Fibroblast of skin of scalp (primary cell): ENCODE measurements around the gene PAQR4. TPM values are rescaled to one million over a fixed set of nuclear protein-coding genes. Genes with fewer than 3 reads are reported as not detected.
"Not testable (repeated sequence)": the region's sequence is repeated elsewhere in the genome, so short reads cannot be mapped to it uniquely, and the experiment has no call there.

Experiments used
- DNase-seq: peaks from one replicate; pipeline ENCODE4 v3.0.0-alpha.2; 2013
- polyA plus RNA-seq, 2 experiments: library from polyadenylated mRNA; unstranded; fragments of 120-200 nt; gene quantifications; one replicate each; pipeline ENCODE4 v1.2.1, GENCODE V29; 2013; ENCODE audit not compliant: insufficient read length in 2 of 2

Gene PAQR4
- 10.1 TPM for polyA plus RNA-seq (2013, experiment 1 of 2; ENCODE audit: insufficient read length)
- polyA plus RNA-seq (2013, experiment 2 of 2; ENCODE audit: insufficient read length), result 9.8 TPM

GRCh38 chr16:2968738-2969544, at the start of gene PAQR4:
Gene PAQR4 (plus strand): TSS chr16:2969348. CDS start chr16:2969675, 327 bp downstream.
- peak; percentile 83 for DNase-seq

- DNase-seq, result peak; percentile 71
Observed at GRCh38 chr16:2919511-2920255, 49.5 kb upstream of the PAQR4 start.

- DNase-seq, result no peak
Observed at GRCh38 chr16:2923481-2923880, 45.7 kb upstream of the PAQR4 start.

GRCh38 chr16:2924901-2925755, 44.0 kb upstream of the PAQR4 start:
- no peak for DNase-seq

GRCh38 chr16:2925951-2926649, 43.0 kb upstream of the PAQR4 start:
- DNase-seq, result no peak

- no peak for DNase-seq
Observed at GRCh38 chr16:2926650-2926999, 42.5 kb upstream of the PAQR4 start.

- peak; percentile 87 for DNase-seq
Observed at GRCh38 chr16:2927010-2927646, 42.0 kb upstream of the PAQR4 start.

- not testable (repeated sequence) for DNase-seq
Observed at GRCh38 chr16:2928151-2928550, 41.0 kb upstream of the PAQR4 start.

- DNase-seq, result no peak
Observed at GRCh38 chr16:2928796-2929195, 40.4 kb upstream of the PAQR4 start.

- no peak for DNase-seq
Observed at GRCh38 chr16:2929693-2930092, 39.5 kb upstream of the PAQR4 start.

GRCh38 chr16:2930236-2930635, 38.9 kb upstream of the PAQR4 start:
- no peak for DNase-seq

GRCh38 chr16:2931231-2931914, 37.8 kb upstream of the PAQR4 start:
- not testable (repeated sequence) for DNase-seq

- DNase-seq, result no peak
Observed at GRCh38 chr16:2933136-2933535, 36.0 kb upstream of the PAQR4 start.

GRCh38 chr16:2933701-2934100, 35.4 kb upstream of the PAQR4 start:
- DNase-seq, result no peak

- DNase-seq, result no peak
Observed at GRCh38 chr16:2934450-2934849, 34.7 kb upstream of the PAQR4 start.

- no peak for DNase-seq
Observed at GRCh38 chr16:2936436-2937011, 32.6 kb upstream of the PAQR4 start.

- DNase-seq, result no peak
Observed at GRCh38 chr16:2937170-2937569, 32.0 kb upstream of the PAQR4 start.

GRCh38 chr16:2938206-2938605, 30.9 kb upstream of the PAQR4 start:
- DNase-seq, result no peak

GRCh38 chr16:2939968-2940367, 29.2 kb upstream of the PAQR4 start:
- no peak for DNase-seq

GRCh38 chr16:2942045-2942444, 27.1 kb upstream of the PAQR4 start:
- DNase-seq, result no peak

- not testable (repeated sequence) for DNase-seq
Observed at GRCh38 chr16:2943716-2944115, 25.4 kb upstream of the PAQR4 start.
